Caco-2 (cell line): Measurements from ENCODE around the gene VPS26B. TPM values are rescaled to one million over a fixed set of nuclear protein-coding genes. Genes with fewer than 3 reads are reported as not detected.

Source experiments
- BruUV-seq: library from RNA; stranded (reverse); fragments of 400-500 nt; replicated peaks from 2 replicates; lab custom pipeline; 2021; lab: Mats Ljungman, UMichigan
- CTCF ChIA-PET: fragments of 300-600 bp; sonication (Branson Sonifier 250); formaldehyde crosslinking; loops from one replicate; lab custom pipeline; 2022; ENCODE audit warnings: antibody characterized with exemption; lab: Charles Lee
- POLR2A ChIA-PET: fragments of 300-600 bp; sonication (Branson Sonifier 250); formaldehyde crosslinking; loops from one replicate; lab custom pipeline; 2022; ENCODE audit warnings: antibody characterized with exemption; lab: Charles Lee
- DNase-seq, 2 experiments: peaks; one replicate each; pipeline versions ENCODE4 v3.0.0 to v3.0.0-alpha.2; 2020 to 2022
- H3K27me3 ChIP-seq: replicated peaks from 2 replicates; pipeline ENCODE4 v1.6.0; 2011; ENCODE audit warnings: low read length; ENCODE audit not compliant: control insufficient read depth, insufficient read depth
- H3K36me3 ChIP-seq: 2 replicates; pipeline ENCODE4 v1.5.1; 2011; ENCODE audit warnings: low read length; ENCODE audit not compliant: control insufficient read depth, insufficient read depth
- H3K4me1 ChIP-seq: fragments of 250-450 bp; sonication (Bioruptor Pico); 2 replicates; pipeline ENCODE4 v1.5.1; 2020; ENCODE audit warnings: mild to moderate bottlenecking
- H3K4me3 ChIP-seq: 2 replicates; pipeline ENCODE4 v1.5.1; 2011; ENCODE audit warnings: low read depth, mild to moderate bottlenecking, control low read depth, low read length
- H3K9me3 ChIP-seq: fragments of 250-450 bp; sonication (Bioruptor Pico); 2 replicates; pipeline ENCODE4 v1.5.1; 2020; ENCODE audit warnings: mild to moderate bottlenecking, moderate library complexity
- H3K27ac Mint-ChIP-seq: one replicate; pipeline ENCODE4 v1.8.0; 2022; ENCODE audit warnings: mixed read lengths; ENCODE audit not compliant: unreplicated experiment
- H3K27me3 Mint-ChIP-seq: one replicate; pipeline ENCODE4 v1.8.0; 2022; ENCODE audit warnings: mixed read lengths; ENCODE audit not compliant: insufficient read depth, unreplicated experiment
- H3K36me3 Mint-ChIP-seq: one replicate; pipeline ENCODE4 v1.8.0; 2022; ENCODE audit warnings: mild to moderate bottlenecking, mixed read lengths; ENCODE audit not compliant: insufficient read depth, unreplicated experiment
- H3K4me1 Mint-ChIP-seq: one replicate; pipeline ENCODE4 v1.8.0; 2022; ENCODE audit warnings: low read depth, mixed read lengths; ENCODE audit not compliant: unreplicated experiment
- H3K4me3 Mint-ChIP-seq: one replicate; pipeline ENCODE4 v1.8.0; 2022; ENCODE audit warnings: mild to moderate bottlenecking, moderate library complexity, mixed read lengths; ENCODE audit not compliant: unreplicated experiment
- H3K9me3 Mint-ChIP-seq: one replicate; pipeline ENCODE4 v1.8.0; 2022; ENCODE audit warnings: mixed read lengths; ENCODE audit not compliant: unreplicated experiment
- CTCF ChIP-seq, 2 experiments: fragments of 200-600 bp in 1 of 2; IDR thresholded peaks; 1 replicate in 1 of 2; 2 replicates in 1 of 2; pipeline versions ENCODE4 v1.5.1 to v1.8.0; 2011 to 2022; ENCODE audit warnings: antibody characterized with exemption in 1 of 2, control low read depth in 1 of 2, inconsistent platforms in 1 of 2, low read depth in 1 of 2, low read length in 1 of 2, mild to moderate bottlenecking in 1 of 2, moderate library complexity in 1 of 2; ENCODE audit not compliant: insufficient read depth in 1 of 2, severe bottlenecking in 1 of 2, unreplicated experiment in 1 of 2
- intact Hi-C: fragments of 100-400 bp; cut with micrococcal nuclease; formaldehyde crosslinking; loops from one replicate; pipeline ENCODE4 v1.10.0; 2022; ENCODE audit not compliant: unreplicated experiment
- total RNA-seq: library from RNA; stranded (reverse); gene quantifications from 2 replicates; pipeline ENCODE4 v1.2.3, GENCODE V29; 2022

Gene VPS26B
- total RNA-seq, 1 experiment from 2014 or later, result 78.1 TPM

- H3K9me3 ChIP-seq, result no peaks in the 10 kb centered on the region
- H3K4me1 Mint-ChIP-seq, result peaks cover 10% of the 10 kb centered on the region
- TF ChIP-seq CTCF (IDR thresholded peaks at IDR 0.05; ENCODE audit: insufficient read depth in 1 of 2, low read depth in 1 of 2, low read length in 1 of 2, severe bottlenecking in 1 of 2, unreplicated experiment in 1 of 2), result no peak
- no peak overlapping the region for H3K4me3 ChIP-seq
- BruUV-seq, result no TSS peak
- no peaks in the 10 kb centered on the region for H3K36me3 ChIP-seq
- peaks cover 4% of the 10 kb centered on the region for H3K36me3 Mint-ChIP-seq
- peaks cover 10% of the 10 kb centered on the region for H3K4me1 ChIP-seq
- H3K27ac Mint-ChIP-seq, result no peak overlapping the region
- ChIA-PET CTCF (interaction anchor here (0.5 to 2.0 kb wide), 4 partner anchors 9 to 803 kb away, joined by 3 to 6 read pairs (median 3); no protein-coding TSS in a partner anchor), POLR2A (interaction anchor here (0.7 kb wide), 1 partner anchor 49 kb away, joined by 3 read pairs; the partner anchor contains the start of gene NCAPD3)
- DNase-seq, result peak; percentile 75 to 76
- H3K4me3 Mint-ChIP-seq, result no peak overlapping the region
- H3K27me3 Mint-ChIP-seq, result peaks cover 18% of the 10 kb centered on the region
- H3K27me3 ChIP-seq, result peaks cover 5% of the 10 kb centered on the region
- intact Hi-C loops, result loop anchor here (2.0 to 10.0 kb wide), 2 partner anchors 58 to 302 kb away; partner anchors contain the start of gene GLB1L2
- H3K9me3 Mint-ChIP-seq, result no peaks in the 10 kb centered on the region
Measured at GRCh38 chr11:134272381-134273316, 48.2 kb downstream of the VPS26B start.

- ChIA-PET POLR2A (interaction anchor here (0.6 kb wide), 1 partner anchor 565 kb away, joined by 4 read pairs; no protein-coding TSS in a partner anchor), CTCF (interaction anchor here (2.0 kb wide), 1 partner anchor 12 kb away, joined by 6 read pairs; no protein-coding TSS in a partner anchor)
- Histone ChIP-seq H3K4me1 (peaks cover 10% of the 10 kb centered on the region), H3K4me3 (no peak overlapping the region), H3K27me3 (peaks cover 5% of the 10 kb centered on the region), H3K9me3 (no peaks in the 10 kb centered on the region), H3K36me3 (no peaks in the 10 kb centered on the region)
- Mint-ChIP-seq H3K9me3 (no peaks in the 10 kb centered on the region), H3K4me3 (no peak overlapping the region), H3K27me3 (peaks cover 18% of the 10 kb centered on the region), H3K36me3 (peaks cover 4% of the 10 kb centered on the region), H3K27ac (no peak overlapping the region), H3K4me1 (peaks cover 10% of the 10 kb centered on the region)
- no peak for TF ChIP-seq CTCF (IDR thresholded peaks at IDR 0.05; ENCODE audit: insufficient read depth in 1 of 2, low read depth in 1 of 2, low read length in 1 of 2, severe bottlenecking in 1 of 2, unreplicated experiment in 1 of 2)
- intact Hi-C loops, result loop anchor here (2.0 to 10.0 kb wide), 2 partner anchors 57 to 301 kb away; partner anchors contain the start of gene GLB1L2
- BruUV-seq, result no TSS peak
- no peak for DNase-seq
Measured at GRCh38 chr11:134273317-134273712, 48.8 kb downstream of the VPS26B start.

- H3K9me3 Mint-ChIP-seq, result no peaks in the 10 kb centered on the region
- H3K4me1 Mint-ChIP-seq, result peaks cover 10% of the 10 kb centered on the region
- H3K36me3 Mint-ChIP-seq, result peaks cover 4% of the 10 kb centered on the region
- intact Hi-C loops, result loop anchor here (10.0 kb wide), 1 partner anchor 300 kb away; no protein-coding TSS in a partner anchor
- peak overlapping the region; percentile 52 for H3K4me3 Mint-ChIP-seq
- H3K27ac Mint-ChIP-seq, result no peak overlapping the region
- H3K27me3 Mint-ChIP-seq, result peaks cover 28% of the 10 kb centered on the region
- ChIA-PET CTCF (interaction anchor here (1.0 kb wide), 1 partner anchor 609 kb away, joined by 3 read pairs; no protein-coding TSS in a partner anchor), POLR2A (no interaction called here)
- TF ChIP-seq CTCF (IDR thresholded peaks at IDR 0.05; ENCODE audit: insufficient read depth in 1 of 2, low read depth in 1 of 2, low read length in 1 of 2, severe bottlenecking in 1 of 2, unreplicated experiment in 1 of 2), result no peak
- DNase-seq, result no peak
- Histone ChIP-seq H3K36me3 (no peaks in the 10 kb centered on the region), H3K4me1 (peaks cover 10% of the 10 kb centered on the region), H3K4me3 (no peak overlapping the region), H3K27me3 (peaks cover 5% of the 10 kb centered on the region), H3K9me3 (no peaks in the 10 kb centered on the region)
- no TSS peak for BruUV-seq
Measured at GRCh38 chr11:134275188-134275533, 50.7 kb downstream of the VPS26B start.
